GM23338 (cell line): ENCODE results near the gene SLC22A14.
A peak's percentile ranks its signal among the peaks of the same experiment; 100 is the strongest.

Experiments used
- CTCF ChIP-seq, 2 experiments: fragments of 200-600 bp in 1 of 2; sonication (generic) in 1 of 2; conservative IDR thresholded peaks; 2 replicates each; pipeline versions ENCODE4 v1.5.1 to v1.6.1; 2016 to 2017; ENCODE audit warnings: antibody characterized with exemption in 2 of 2, low read depth in 2 of 2, mild to moderate bottlenecking in 2 of 2, moderate library complexity in 1 of 2
- EZH2 ChIP-seq: fragments of 200-600 bp; sonication (generic); IDR thresholded peaks from one replicate; pipeline ENCODE4 v1.8.0; 2017; ENCODE audit warnings: antibody characterized with exemption, mild to moderate bottlenecking, low read depth; ENCODE audit not compliant: unreplicated experiment
- NANOG ChIP-seq: IDR thresholded peaks from 2 replicates; pipeline ENCODE4 v1.6.1; 2016; ENCODE audit warnings: antibody characterized with exemption, borderline replicate concordance
- POLR2AphosphoS5 ChIP-seq: IDR thresholded peaks from 2 replicates; pipeline ENCODE4 v1.6.1; 2016; ENCODE audit warnings: antibody characterized with exemption, low read depth
- ZNF114 ChIP-seq: fragments of 250-450 bp; sonication (Bioruptor Pico); IDR thresholded peaks from 2 replicates; pipeline ENCODE4 v1.5.0; 2020; ENCODE audit warnings: mild to moderate bottlenecking, moderate library complexity
- ZNF462 ChIP-seq: fragments of 250-450 bp; sonication (Bioruptor Pico); IDR thresholded peaks from 2 replicates; pipeline ENCODE4 v1.5.0; 2020; ENCODE audit warnings: mild to moderate bottlenecking, moderate library complexity

- TF ChIP-seq CTCF (conservative IDR thresholded peaks at IDR 0.05; ENCODE audit: low read depth in 2 of 2) (0 out of 4 replicates have a peak, but pooled peaks of 1 of the 2 experiments have one; percentile 2), NANOG (no peak), EZH2 (no peak), POLR2AphosphoS5 (no peak), ZNF114 (CRISPR knock-in tag) (no peak), ZNF462 (CRISPR knock-in tag) (no peak)
Observed at GRCh38 chr3:38343797-38344594, 61.9 kb downstream of the SLC22A14 start.
